HG03095 (cell line): ENCODE measurements around the gene B3GAT2.

Experiments used
- ATAC-seq: cut with Tn5 transposase; IDR thresholded peaks from one replicate; pipeline ENCODE4 v1.9.1; 2021; ENCODE audit warnings: moderate library complexity; ENCODE audit not compliant: unreplicated experiment

The B3GAT2 gene

DNA sequence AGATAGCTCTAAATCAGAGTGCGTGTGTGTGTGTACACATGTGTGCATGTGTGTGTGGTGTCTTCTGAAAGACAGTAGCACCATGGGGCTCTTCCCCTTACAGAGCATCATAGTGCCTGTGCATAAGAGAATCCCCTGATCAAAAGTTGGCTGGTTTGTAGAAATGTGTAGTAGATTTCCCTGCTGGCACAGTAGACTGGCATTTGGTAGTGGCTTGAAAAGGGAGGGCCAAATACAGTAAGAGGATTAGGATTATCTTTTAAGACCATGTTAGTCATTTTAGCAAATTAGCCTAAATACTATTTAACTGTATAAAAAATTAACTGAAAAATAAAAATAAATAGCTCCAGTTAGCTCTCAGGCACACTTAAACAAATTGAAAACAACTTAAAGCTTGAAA, 112.6 kb downstream of the B3GAT2 start:
- no peak for ATAC-seq

DNA sequence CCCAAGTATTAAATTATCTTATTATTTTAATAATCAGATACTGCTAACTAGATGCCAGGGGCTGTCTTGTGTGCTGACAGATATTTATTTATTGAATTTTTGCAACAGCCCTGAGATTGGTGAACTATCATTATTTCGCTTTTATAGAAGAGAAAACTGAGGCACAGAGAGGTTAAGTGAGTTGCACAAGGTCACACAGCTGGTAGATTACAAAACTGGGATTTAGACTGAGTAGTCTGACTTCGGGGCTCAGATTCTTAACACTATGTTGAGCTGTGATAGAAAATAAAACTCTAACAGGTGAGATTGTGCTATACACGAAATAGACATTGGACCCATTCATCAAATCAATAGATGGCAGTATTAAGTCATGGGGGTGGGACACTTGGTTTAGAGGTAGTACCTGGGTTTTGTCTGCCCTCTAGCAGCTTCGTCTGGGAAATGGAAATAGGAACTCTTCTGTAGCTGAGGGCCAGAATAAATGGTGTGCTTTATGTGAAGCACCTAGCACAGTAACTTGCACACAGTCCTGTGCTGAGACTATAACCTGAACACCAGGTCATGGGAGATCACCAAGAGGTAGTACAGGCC, 113.4 kb downstream of the B3GAT2 start:
- ATAC-seq, result no peak

DNA sequence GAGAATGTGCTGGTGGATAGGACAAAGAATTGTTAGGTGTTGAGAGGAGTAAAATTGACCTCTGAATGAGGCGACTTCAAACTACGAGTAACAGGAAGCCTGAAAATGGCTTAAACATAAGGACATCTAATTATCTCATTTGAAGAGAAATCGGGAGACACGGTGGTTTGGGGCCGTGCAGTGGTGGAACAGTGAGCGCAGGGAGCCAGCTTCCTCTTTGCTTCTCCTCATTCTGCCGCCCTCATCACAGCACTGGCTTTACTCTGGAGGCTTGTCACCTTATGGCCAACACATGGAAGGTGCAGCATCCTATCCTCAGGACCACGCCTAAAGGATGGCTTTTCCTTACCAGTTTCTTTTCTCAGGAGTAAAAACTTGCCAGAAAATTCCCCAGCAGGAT, 114.3 kb downstream of the B3GAT2 start:
- no peak for ATAC-seq

DNA sequence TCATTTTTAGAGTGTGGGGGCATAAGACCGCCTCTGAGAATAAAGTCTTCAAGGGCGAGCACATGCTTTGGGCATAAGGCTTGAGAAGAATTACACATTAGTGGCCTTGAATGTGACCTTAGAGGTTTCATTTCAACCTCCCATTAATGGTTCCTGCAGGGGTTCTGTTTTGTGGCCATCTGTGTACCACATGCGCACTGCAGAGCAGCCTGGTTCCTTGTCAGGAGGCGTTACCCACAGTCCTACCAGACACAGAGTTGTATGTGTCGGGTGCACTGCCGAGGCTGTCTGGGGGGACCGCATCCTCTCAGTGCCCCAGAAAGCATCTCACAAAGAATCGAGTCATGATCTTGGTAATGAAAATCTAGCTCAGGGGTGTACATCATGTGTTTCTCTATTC, 115.7 kb downstream of the B3GAT2 start:
- ATAC-seq, result no peak

DNA sequence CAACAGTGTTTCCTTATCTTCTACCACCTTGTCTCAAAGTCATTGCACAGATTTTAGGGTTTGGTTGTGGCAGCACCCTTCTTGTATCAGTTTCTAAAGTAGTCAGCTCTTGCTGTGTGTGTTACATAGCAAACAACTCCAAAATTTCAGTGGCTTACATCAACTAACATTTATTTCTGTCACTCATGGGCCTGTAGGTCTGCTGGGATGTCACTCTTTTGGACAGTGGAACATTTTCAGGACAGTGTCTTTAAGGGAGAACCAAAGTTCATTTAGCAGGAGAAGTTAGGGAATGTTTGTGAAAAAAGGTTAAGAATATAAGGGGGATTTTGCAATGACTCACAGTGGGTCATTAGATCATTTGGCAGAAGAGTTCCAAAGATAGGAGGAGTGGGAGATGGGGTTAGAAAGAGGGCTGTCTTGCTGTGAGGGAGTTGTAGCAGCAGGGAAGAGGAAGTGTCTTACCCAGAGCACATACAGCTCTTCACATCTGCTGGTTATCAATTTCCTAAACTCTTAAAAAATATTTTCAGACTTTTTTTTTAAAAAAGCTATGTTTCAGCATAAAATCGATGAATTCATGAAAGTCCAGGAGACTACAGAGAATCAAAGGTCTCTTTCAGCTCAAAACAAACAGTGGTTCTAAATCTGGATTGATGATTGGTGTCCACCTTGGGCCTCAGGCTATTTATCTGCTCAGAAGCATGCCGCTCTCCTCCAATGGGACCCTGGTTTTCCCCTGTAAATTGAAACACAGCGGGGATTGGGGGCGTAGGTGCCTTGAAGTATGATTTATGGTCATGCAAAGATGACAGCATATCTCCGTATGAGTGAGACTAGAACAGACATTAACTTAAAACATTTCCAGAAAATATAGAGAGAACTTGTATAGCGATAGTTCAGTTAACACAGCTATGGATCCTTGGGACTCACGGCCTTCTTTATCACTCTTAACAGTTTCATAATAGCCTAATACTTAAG, 117.3 kb downstream of the B3GAT2 start:
- no peak for ATAC-seq

DNA sequence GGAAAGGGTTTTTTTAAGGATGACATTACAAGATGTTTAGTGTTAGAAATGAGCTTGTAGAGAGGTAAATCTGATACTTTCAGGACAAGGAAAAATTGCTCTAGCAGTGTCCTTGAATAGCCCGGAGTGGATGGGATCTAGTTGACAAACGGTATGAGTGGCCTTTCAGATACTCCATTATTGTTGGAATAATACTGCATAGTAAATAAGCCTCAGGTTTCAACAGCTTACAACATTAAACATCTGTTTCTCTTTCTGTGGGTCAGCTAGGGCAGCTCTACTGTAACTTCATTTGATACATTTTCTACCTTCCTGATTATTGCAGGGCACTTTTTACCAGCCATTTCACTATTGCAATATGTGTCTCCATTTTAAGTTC, 118.0 kb downstream of the B3GAT2 start:
- no peak for ATAC-seq

DNA sequence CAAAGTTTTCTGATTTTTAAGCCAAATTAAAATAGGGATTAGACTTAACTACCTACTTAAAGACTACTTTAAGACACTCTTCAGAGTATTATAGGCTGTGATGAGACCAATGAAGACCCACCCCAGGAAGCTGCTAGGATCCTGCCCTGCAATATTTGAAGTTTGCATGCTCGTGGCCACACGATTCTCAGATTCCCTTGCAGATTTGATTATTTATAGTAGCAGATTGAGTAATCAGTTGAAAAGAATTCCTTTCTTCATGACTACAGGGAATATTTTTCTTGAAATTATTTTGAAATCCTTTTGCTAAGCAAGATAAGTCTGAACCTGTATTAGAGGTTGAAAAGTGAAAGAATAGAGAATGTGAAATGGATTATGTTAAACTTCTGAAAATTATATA, 122.3 kb downstream of the B3GAT2 start:
- no peak for ATAC-seq

DNA sequence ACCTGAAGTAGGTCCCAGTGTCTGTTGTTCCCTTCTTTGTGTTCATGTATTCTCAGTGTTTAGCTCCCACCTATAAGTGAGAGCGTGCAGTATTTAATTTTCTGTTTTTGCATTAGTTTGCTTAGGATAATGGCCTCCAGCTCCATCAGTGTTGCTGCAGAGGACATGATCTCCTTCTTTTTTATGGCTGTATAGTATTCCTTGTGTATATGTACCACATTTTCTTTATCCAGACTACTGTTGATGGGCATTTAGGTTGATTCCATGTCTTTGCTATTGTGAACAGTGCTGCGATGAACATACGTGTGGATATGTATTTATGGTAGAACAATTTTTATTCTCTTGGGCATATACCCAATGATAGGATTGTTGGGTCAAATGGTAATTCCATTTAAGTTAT, 125.4 kb downstream of the B3GAT2 start:
- ATAC-seq, result no peak

DNA sequence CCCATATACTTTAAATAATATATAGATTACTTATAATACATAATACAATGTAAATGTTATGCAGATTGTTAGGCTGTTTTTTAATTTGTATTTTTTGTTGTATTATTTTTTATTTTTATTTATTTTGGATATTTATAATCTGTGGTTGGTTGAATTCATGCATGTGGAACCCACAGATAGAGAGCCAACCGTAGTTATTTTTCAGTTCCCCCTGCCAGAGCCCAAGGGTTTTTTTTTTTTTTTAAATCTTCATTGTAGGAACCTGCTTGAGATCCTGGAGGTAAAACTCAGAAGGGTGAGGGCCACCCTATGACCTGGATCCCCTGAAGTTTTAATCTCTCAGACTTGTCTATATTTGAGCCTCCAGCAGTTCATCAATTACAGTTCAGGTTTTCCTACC, 133.2 kb downstream of the B3GAT2 start:
- no peak for ATAC-seq

GRCh38 chr6:70821751-70822150, 135.1 kb downstream of the B3GAT2 start:
- no peak for ATAC-seq

GRCh38 chr6:70820778-70821177, 136.1 kb downstream of the B3GAT2 start:
- ATAC-seq, result no peak

DNA sequence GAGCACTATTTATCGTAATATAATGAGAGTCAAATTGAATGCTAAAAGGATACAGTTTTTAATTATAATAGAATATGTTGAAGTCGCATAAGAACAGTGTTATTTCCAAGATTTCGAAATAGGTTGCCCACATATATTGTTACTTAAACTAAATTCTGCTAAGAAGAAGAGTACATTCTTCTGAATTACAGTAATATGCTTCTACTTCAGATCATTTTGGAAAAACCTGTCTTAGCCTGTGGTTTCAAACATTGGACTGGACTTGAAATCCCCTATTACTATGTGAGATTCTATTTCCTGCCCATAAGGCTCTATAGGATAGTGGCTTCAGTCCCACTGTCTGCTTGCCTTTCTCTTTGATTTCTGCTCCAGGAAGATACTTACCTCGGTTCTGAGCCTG, 137.2 kb downstream of the B3GAT2 start:
- no peak for ATAC-seq

GRCh38 chr6:70813885-70814284, 143.0 kb downstream of the B3GAT2 start:
- ATAC-seq, result no peak

- no peak for ATAC-seq
Measured at GRCh38 chr6:70811788-70812187, 145.1 kb downstream of the B3GAT2 start.
